Stimulated activated CD4-positive, alpha-beta T cell treated with anti-CD3 and anti-CD28 coated beads, Interleukin-12 subunit alpha, Interleukin-12 subunit beta, amount 100 ng/mL, for 24 hours (primary cell): ENCODE data around the gene MAN1C1.

Experiments used
- DNase-seq, 2 experiments: peaks; one replicate each; pipeline ENCODE4 v3.0.0-alpha.2; 2020; ENCODE audit warnings: low read depth in 2 of 2

Gene MAN1C1

GRCh38 chr1:25614501-25615171 is 2.0 kb upstream of the MAN1C1 start:
- no peak for DNase-seq

- no peak for DNase-seq
Observed at GRCh38 chr1:25615172-25615541, 1.4 kb upstream of the MAN1C1 start.

DNA sequence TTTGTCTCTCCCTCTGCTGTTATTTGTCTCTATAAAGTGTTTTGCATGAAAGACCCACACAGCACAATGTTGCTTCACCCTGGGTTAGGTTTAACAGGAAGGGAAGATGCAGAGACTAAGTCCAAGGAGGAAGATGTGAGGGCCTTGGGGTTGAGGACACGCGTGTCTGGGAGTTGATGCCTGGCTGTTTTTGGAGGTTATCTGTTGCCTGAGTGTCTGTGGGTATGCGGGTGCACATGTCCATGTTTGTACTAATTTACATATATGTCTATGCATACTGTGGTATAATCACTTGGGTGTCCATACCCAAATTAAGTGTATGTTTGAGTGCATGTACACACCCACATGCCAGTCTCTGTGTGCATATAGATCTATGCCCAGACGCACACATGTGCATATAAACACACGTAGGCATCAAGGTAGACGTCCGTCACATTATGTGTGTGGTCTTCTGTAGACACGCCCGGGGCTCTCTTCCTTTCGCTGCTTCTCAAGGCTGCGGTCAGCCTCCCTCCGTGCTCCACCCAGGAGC is 962 bp upstream of the MAN1C1 start:
- DNase-seq = no peak

GRCh38 chr1:25616987-25617624 is 515 bp downstream of the MAN1C1 start:
- no peak for DNase-seq

DNA sequence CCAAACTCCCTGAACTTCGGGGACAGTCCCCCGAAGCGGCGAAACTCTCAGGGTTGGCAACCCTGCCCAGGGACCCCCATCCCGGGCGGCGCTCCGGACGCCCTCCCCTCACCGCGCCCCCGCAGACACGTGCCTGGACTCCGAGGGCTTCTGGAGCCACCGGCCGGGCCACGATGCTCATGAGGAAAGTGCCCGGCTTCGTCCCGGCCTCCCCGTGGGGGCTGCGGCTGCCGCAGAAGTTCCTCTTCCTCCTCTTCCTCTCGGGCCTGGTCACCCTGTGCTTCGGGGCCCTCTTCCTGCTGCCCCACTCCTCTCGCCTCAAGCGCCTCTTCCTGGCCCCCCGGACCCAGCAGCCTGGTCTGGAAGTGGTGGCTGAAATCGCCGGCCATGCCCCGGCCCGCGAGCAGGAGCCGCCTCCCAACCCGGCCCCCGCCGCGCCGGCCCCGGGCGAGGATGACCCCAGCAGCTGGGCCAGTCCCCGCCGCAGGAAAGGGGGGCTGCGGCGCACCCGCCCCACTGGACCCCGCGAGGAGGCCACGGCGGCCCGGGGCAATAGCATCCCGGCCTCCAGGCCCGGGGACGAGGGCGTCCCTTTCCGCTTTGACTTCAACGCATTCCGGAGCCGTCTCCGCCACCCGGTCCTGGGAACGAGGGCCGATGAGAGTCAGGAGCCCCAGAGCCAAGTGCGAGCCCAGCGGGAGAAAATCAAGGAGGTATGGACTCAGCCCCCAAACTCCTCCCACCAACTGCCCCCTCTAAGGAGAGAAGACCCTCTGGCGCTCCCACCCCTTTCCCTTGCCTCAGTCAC is 1.2 kb downstream of the MAN1C1 start:
- DNase-seq = no peak

GRCh38 chr1:25618433-25618808 is 1.8 kb downstream of the MAN1C1 start:
- no peak for DNase-seq

GRCh38 chr1:25619101-25619890 is 2.7 kb downstream of the MAN1C1 start:
- no peak for DNase-seq

DNA sequence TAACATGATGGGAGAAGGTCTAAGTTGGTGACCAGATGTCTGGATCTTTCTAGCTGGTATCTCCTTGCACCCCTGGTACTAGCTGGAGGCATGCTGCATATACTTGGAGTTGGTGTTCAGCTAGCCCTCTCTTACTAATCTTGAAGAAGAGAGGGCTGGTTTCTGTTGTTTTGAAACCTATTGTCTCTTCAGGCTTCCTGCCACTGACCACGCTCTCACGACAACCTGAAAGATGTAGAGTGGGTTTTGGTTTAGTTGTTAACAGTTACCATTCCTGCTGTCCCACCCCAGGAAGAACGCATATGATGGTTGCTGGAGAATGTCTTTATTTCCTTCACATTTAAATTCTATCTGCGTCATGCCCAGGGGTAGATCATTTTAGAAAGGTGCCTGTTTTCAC is 3.6 kb downstream of the MAN1C1 start:
- no peak for DNase-seq

DNA sequence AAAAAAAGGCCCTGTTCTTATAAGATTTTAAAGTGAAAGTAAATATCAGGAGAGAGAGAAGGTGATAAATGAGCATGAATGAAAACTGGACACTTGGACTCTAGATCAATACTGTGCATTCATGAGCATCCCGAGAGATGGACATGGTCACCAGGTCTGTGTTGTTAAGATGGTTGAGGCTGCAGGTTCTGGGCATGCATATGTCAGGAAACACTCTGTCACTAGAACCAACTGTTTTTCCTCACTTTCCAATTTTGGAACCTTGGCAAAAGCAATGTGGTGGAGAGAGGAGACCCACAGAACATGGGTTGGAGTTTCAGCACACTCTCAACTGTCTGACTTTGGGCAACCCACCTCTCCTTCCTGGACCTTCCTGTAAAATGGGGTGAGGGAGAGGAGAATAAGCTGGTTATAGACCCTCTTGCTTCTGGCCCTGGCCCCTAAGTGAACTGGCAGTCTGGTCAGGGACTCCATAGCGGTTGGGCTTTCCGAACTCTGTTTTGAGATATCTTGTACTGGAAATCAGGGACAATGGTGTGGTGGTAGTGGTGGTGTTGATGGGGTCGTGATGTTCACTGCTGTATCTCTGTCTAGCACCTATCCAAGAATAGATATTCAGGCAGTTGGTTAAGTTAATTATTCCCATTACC is 4.2 kb downstream of the MAN1C1 start:
- DNase-seq = no peak

DNA sequence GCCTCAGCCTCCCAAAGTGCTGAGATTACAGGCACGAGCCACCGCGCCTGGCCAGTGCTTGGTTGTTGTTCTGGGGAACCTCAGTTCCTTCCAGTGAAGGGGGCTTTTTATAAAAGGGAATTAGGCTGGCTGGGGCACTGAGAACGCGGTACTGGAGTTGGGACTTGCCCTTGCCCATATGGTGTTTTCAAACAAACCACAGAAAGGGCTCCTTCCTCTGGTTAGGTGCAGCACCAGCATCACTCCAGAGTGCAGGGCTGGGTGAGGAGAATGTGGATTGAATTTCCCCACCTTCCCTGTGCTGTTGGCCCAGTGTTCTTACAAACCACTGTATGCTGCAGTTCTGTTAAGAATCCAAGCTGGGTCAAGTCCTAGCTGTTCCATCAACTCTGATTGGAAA is 5.3 kb downstream of the MAN1C1 start:
- no peak for DNase-seq

GRCh38 chr1:25622531-25622930 is 5.9 kb downstream of the MAN1C1 start:
- no peak for DNase-seq

DNA sequence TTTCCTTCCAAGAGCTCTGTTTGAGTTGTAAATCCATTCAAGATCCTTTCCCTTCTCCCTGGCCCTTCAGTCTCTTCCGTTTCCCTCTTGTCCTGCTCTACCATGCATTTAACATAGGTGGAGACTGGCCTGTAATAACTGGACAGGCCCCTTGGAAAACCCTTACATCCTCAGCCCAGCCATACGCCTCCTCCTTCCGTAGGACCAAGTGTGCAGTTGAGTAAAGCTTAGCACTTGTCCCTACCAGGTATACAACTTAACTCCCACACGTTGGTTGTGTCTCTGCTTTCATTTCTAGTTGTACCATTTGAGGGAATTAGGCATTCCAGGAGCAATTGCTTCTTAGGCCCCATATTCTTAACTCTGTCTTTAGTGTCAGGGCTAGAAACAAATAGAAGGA is 6.4 kb downstream of the MAN1C1 start:
- no peak for DNase-seq

GRCh38 chr1:25623731-25624130 is 7.1 kb downstream of the MAN1C1 start:
- no peak for DNase-seq

GRCh38 chr1:25624156-25624555 is 7.6 kb downstream of the MAN1C1 start:
- no peak for DNase-seq

GRCh38 chr1:25624604-25625003 is 8.0 kb downstream of the MAN1C1 start:
- DNase-seq = no peak

- DNase-seq = no peak
Observed at GRCh38 chr1:25626018-25626417, 9.4 kb downstream of the MAN1C1 start.

DNA sequence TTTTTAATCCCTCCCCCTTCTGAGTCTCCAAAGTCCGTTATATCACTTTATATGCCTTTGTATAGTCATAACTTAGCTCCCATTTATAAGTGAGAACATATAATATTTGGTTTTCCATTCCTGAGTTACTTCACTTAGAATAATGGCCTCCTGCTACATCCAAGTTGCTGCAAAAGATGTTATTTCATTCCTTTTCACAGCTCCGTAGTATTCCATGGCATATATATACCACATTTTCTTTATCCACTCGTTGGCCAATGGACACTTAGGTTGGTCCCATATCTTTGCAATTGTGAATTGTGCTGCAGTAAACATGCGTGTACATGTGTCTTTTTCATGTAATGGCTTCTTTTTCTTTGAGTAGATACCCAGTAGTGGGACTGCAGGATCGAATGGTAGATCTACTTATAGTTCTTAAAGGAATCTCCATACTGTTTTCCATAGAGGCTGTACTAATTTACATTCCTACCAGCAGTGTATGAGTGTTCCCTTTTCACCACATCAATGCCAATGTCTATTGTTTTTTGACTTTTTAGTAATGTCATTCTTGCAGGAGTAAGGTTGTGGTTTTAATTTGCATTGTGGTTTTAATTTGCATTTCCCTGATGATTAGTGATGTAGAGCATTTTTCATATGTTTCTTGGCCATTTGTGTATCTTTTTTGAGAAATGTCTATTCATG is 12.3 kb downstream of the MAN1C1 start:
- DNase-seq = no peak

- DNase-seq = no peak
Observed at GRCh38 chr1:25629836-25630235, 13.2 kb downstream of the MAN1C1 start.

DNA sequence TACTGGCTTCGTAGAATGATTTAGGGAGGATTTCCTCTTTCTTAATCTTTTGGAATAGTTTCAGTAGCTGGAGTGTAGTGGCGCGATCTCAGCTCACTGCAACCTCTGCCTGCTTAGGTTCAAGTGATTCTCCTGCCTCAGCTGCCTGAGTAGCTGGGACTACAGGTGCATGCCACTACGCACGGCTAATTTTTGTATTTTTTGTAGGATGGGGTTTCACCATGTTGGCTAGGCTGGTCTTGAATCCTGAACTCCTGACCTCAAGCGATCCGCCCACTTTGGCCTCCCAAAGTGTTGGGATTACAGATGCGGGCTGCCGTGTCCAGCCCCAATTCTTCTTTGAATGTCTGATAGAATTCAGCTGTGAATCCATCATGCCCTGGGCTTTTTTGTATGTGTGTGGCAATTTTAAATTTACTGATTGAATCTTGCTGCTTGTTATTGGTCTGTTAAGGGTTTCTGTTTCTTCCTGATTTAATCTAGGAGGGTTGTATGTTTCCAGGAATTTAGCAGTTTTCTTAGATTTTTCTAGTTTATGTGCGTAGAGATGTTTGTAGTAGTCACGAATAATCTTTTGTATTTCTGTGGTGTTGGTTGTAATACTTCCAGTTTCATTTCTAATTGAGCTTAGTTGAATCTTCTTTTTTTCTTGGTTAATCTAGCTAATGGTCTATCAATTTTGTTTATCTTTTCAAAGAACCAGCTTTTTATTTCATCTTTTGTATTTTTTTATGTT is 15.3 kb downstream of the MAN1C1 start:
- no peak for DNase-seq

- DNase-seq = no peak
Observed at GRCh38 chr1:25634066-25634465, 17.5 kb downstream of the MAN1C1 start.
